Diencephalon (tissue), 1 donor: Measurements from ENCODE around the gene RBBP9. TPM values are rescaled to one million over a fixed set of nuclear protein-coding genes. Genes with fewer than 3 reads are reported as not detected.

Experiments used
- small RNA-seq: library from RNA; depleted of rRNA; stranded (forward); fragments of <200 nt; gene quantifications from one replicate; pipeline ENCODE3, GENCODE V24; 2014
- total RNA-seq: library from RNA; depleted of rRNA; stranded (reverse); fragments of >200 nt; gene quantifications from one replicate; pipeline ENCODE4 v1.2.3, GENCODE V29; 2014

RBBP9 gene
- total RNA-seq, result 27.2 TPM

GRCh38 chr20:18496740-18497592 lies at the start of gene RBBP9:
RBBP9 (minus strand) TSS chr20:18497225; CDS start chr20:18497167, 58 bp downstream.

GRCh38 chr20:18507218-18508191 lies 10.5 kb upstream of the RBBP9 start, which contains the start of gene SEC23B:
SEC23B (plus strand) TSS chr20:18507940; CDS start chr20:18510836, 2,896 bp downstream.

GRCh38 chr20:18466894-18467730 lies 29.9 kb downstream of the RBBP9 start, which contains the start of the genes DZANK1 and POLR3F:
DZANK1 (minus strand) TSS chr20:18467030; CDS start chr20:18465358, 1,672 bp downstream.
POLR3F (plus strand) TSS chr20:18467390; CDS start chr20:18467507, 117 bp downstream.

Small RNA genes lying within 50 kb of the gene (small RNA-seq; reads per million reads assigned to genes)
- not detected for gene MIR3192

Other genes with a start within 250 kb of the RBBP9 start
- gene ZNF133, start 208.7 kb downstream of the RBBP9 start, total RNA-seq, result 17.5 TPM
- gene DZANK1, start 30.2 kb downstream of the RBBP9 start, total RNA-seq, result 6.0 TPM
- gene POLR3F, start 29.8 kb downstream of the RBBP9 start, total RNA-seq, result 31.8 TPM
- gene SEC23B, start 10.7 kb upstream of the RBBP9 start, total RNA-seq, result 63.2 TPM
- 73.8 TPM for gene SMIM26, start 70.2 kb upstream of the RBBP9 start, total RNA-seq
- 79.4 TPM for gene DTD1, start 90.8 kb upstream of the RBBP9 start, total RNA-seq